ENCODE measurements around the gene PLA2G10. TPM values are rescaled to one million over a fixed set of nuclear protein-coding genes. Genes with fewer than 3 reads are reported as not detected.

The PLA2G10 gene
- total and polyA plus RNA-seq, 9 of the 15 experiments (the other 6 are each of a cell fraction or from before 2014, with no cell fraction given), result not detected

GRCh38 chr16:14629612-14629918 lies 64.5 kb downstream of the PLA2G10 start (continued):
- TF ChIP-seq ZNF407 (IDR thresholded peaks at IDR 0.05; ENCODE audit: low read depth) (no peak), ZNF518B (CRISPR knock-in tag; IDR thresholded peaks at IDR 0.05) (no peak), ILK (tag; IDR thresholded peaks at IDR 0.05; ENCODE audit: borderline replicate concordance, low read depth) (no peak), NFRKB (IDR thresholded peaks at IDR 0.05; ENCODE audit: low read depth) (peak; percentile 34), RBM39 (optimal IDR thresholded peaks at IDR 0.05; ENCODE audit: low read depth, low read length) (no peak)
